Measurements from ENCODE around the gene THSD4. TPM values are rescaled to one million over a fixed set of nuclear protein-coding genes. Genes with fewer than 3 reads are reported as not detected.
A peak's percentile ranks its signal among the peaks of the same experiment; 100 is the strongest.

Gene THSD4
- total and polyA plus RNA-seq, 2 experiments from 2014 or later: 5.1 to 25.5 TPM

- no peaks in the 10 kb centered on the region for H3K4me1 ChIP-seq (ENCODE audit: low read depth)
- no peak overlapping the region for H3K27ac ChIP-seq
- no peak for DNase-seq (ENCODE audit: low read depth in 1 of 2, low spot score in 1 of 2)
- H3K4me3 ChIP-seq: no peak overlapping the region
- no peaks in the 10 kb centered on the region for H3K9me3 ChIP-seq (ENCODE audit: low read depth)
- no peak for TF ChIP-seq CTCF (IDR thresholded peaks at IDR 0.05; ENCODE audit: low read depth, low read length)
- H3K27me3 ChIP-seq: no peaks in the 10 kb centered on the region
- no peaks in the 10 kb centered on the region for H3K36me3 ChIP-seq
Measured at GRCh38 chr15:71623111-71623510, 507.8 kb downstream of the THSD4 start.

- Histone ChIP-seq H3K27ac (no peak overlapping the region), H3K9me3 (ENCODE audit: low read depth) (no peaks in the 10 kb centered on the region), H3K4me1 (ENCODE audit: low read depth) (peaks cover 21% of the 10 kb centered on the region), H3K27me3 (no peaks in the 10 kb centered on the region), H3K4me3 (no peak overlapping the region), H3K36me3 (no peaks in the 10 kb centered on the region)
- no peak for DNase-seq (ENCODE audit: low read depth in 1 of 2, low spot score in 1 of 2)
- no peak for TF ChIP-seq CTCF (IDR thresholded peaks at IDR 0.05; ENCODE audit: low read depth, low read length)
Measured at GRCh38 chr15:71626596-71627088, 511.4 kb downstream of the THSD4 start.

- Histone ChIP-seq H3K27ac (no peak overlapping the region), H3K9me3 (ENCODE audit: low read depth) (no peaks in the 10 kb centered on the region), H3K4me1 (ENCODE audit: low read depth) (peaks cover 21% of the 10 kb centered on the region), H3K27me3 (no peaks in the 10 kb centered on the region), H3K36me3 (no peaks in the 10 kb centered on the region), H3K4me3 (no peak overlapping the region)
- TF ChIP-seq CTCF (IDR thresholded peaks at IDR 0.05; ENCODE audit: low read depth, low read length): no peak
- DNase-seq (ENCODE audit: low read depth in 1 of 2, low spot score in 1 of 2): no peak
Measured at GRCh38 chr15:71627188-71627587, 511.9 kb downstream of the THSD4 start.

- Histone ChIP-seq H3K36me3 (no peaks in the 10 kb centered on the region), H3K4me1 (ENCODE audit: low read depth) (peaks cover 21% of the 10 kb centered on the region), H3K27me3 (no peaks in the 10 kb centered on the region), H3K4me3 (no peak overlapping the region), H3K9me3 (ENCODE audit: low read depth) (no peaks in the 10 kb centered on the region), H3K27ac (no peak overlapping the region)
- DNase-seq (ENCODE audit: low read depth in 1 of 2, low spot score in 1 of 2): no peak
- TF ChIP-seq CTCF (IDR thresholded peaks at IDR 0.05; ENCODE audit: low read depth, low read length): no peak
Measured at GRCh38 chr15:71627604-71628003, 512.3 kb downstream of the THSD4 start.

- TF ChIP-seq CTCF (IDR thresholded peaks at IDR 0.05; ENCODE audit: low read depth, low read length): no peak
- Histone ChIP-seq H3K36me3 (no peaks in the 10 kb centered on the region), H3K4me3 (no peak overlapping the region), H3K27me3 (no peaks in the 10 kb centered on the region), H3K27ac (peak overlapping the region; percentile 46), H3K4me1 (ENCODE audit: low read depth) (peaks cover 22% of the 10 kb centered on the region), H3K9me3 (ENCODE audit: low read depth) (no peaks in the 10 kb centered on the region)
- DNase-seq (ENCODE audit: low read depth in 1 of 2, low spot score in 1 of 2): peak in 1 of 2 donors; percentile 24
Measured at GRCh38 chr15:71628988-71629770, 513.9 kb downstream of the THSD4 start.

Measured in cardiac muscle cell (in vitro differentiated cells and primary cell).